Activated naive CD4-positive, alpha-beta T cell treated with anti-CD3 and anti-CD28 coated beads, Interleukin-2, amount 10 ng/mL, durations not matched to agents 5 hours and 36 hours (primary cell): ENCODE data around the gene SSTR3. TPM values are rescaled to one million over a fixed set of nuclear protein-coding genes. Genes with fewer than 3 reads are reported as not detected.

Source experiments
- total RNA-seq, 2 experiments: library from RNA; stranded (reverse); gene quantifications; one replicate each; pipeline ENCODE4 v1.2.3, GENCODE V29; 2021

Gene SSTR3
- total RNA-seq: 10 to 100 TPM in 1 of 2 experiments, 1 to 10 TPM in 1; 9.1 to 10.7 TPM

DNA sequence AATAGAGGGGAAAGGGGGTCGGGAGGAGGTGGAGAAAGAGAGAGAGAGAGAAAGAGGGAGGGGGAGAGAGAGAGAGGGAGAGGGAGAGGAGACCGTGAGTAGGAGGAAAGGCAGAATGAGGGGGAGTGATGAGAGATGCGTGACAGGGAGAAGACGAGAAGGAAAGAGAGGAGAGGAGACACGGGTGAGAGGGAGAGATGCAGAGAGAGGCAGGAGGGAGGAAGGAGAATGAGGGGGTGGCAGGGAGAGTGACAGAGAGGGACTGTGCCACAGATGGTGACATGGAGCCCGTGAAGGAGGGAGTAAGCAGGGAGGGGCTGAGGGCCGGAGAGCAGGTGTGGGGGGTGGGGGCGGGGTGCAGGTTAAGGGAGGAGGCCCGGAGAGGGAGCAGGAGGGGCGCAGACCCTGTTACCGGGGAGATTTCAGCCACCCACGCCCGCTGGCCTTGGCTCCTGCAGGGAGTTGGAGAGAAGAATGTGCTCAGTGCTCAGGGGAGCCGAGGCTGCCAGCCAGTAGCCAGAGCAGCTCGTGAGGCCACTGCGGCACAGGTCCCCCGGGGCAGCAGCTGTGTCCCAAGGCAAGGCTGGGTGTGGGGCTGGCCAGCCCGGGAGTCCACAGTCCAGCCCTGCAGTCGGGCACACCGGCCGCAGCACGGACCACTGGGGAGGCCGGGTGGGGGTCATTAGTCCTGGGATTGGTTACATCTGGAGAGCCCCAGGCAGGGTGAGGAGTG lies at the start of gene SSTR3:
Gene SSTR3 (minus strand): TSS at position 304 of the 733 bp plus-strand sequence. CDS start 4,674 bp downstream, outside the sequence.

GRCh38 chr22:37244114-37244921 lies 32.0 kb upstream of the SSTR3 start, which contains the start of gene RAC2:
Gene RAC2 (minus strand): TSS chr22:37244269. CDS start chr22:37244148, 121 bp downstream.

GRCh38 chr22:37187891-37188761 lies 24.2 kb downstream of the SSTR3 start, which contains the start of gene C1QTNF6:
Gene C1QTNF6 (minus strand): TSS chr22:37188247. CDS start chr22:37188213, 34 bp downstream.

Other genes with a start within 250 kb of the SSTR3 start
- gene TST, start 193.0 kb downstream of the SSTR3 start, total RNA-seq: 1 to 10 TPM; 2.8 to 3.4 TPM
- 10 to 100 TPM; 22.8 TPM for gene MPST, start 192.7 kb downstream of the SSTR3 start, total RNA-seq
- 10 to 100 TPM; 23.2 to 27.5 TPM for gene KCTD17, start 160.7 kb downstream of the SSTR3 start, total RNA-seq
- gene TMPRSS6, start 102.8 kb downstream of the SSTR3 start, total RNA-seq: under 1 TPM; 0.53 to 0.65 TPM
- 100 to 1,000 TPM; 120 to 130 TPM for gene IL2RB, start 62.6 kb downstream of the SSTR3 start, total RNA-seq
- 10 to 100 TPM in 1 of 2 experiments, 1 to 10 TPM in 1; 9.8 to 11.2 TPM for gene C1QTNF6, start 24.2 kb downstream of the SSTR3 start, total RNA-seq
- gene RAC2, start 31.8 kb upstream of the SSTR3 start, total RNA-seq: 100 to 1,000 TPM; 967 to 987 TPM
- gene CYTH4, start 70.0 kb upstream of the SSTR3 start, total RNA-seq: 100 to 1,000 TPM; 105 to 113 TPM
- gene ELFN2, start 215.0 kb upstream of the SSTR3 start, total RNA-seq: under 1 TPM; 0.28 to 0.53 TPM